ENCODE data around the gene SFSWAP.

Gene SFSWAP

GRCh38 chr12:131684015-131684725, 26.7 kb upstream of the SFSWAP start:
- Histone ChIP-seq H3K27ac (ENCODE audit: low read depth, low read length) (no peak overlapping the region), H3K79me1 (ENCODE audit: low read length) (no peaks in the 10 kb centered on the region), H3K36me3 (ENCODE audit: control insufficient read depth, insufficient read depth, low read length) (no peaks in the 10 kb centered on the region), H3K23ac (ENCODE audit: low read length) (no peak overlapping the region), H4K8ac (ENCODE audit: low read depth, low read length) (no peak overlapping the region), H3K4me3 (ENCODE audit: low read length) (no peak overlapping the region), H3K4me1 (ENCODE audit: control insufficient read depth, low read depth, low read length) (peaks cover 2% of the 10 kb centered on the region), H3K27me3 (ENCODE audit: insufficient read depth, low read length, poor library complexity) (no peaks in the 10 kb centered on the region), H2BK15ac (replicated peaks; ENCODE audit: low read depth) (no peak overlapping the region), H2AK5ac (ENCODE audit: low read length) (no peak overlapping the region), H3K4me2 (ENCODE audit: low read length) (no peak overlapping the region), H3K4ac (ENCODE audit: low read depth, low read length) (no peak overlapping the region), H3K9ac (ENCODE audit: low read length) (no peak overlapping the region), H3K56ac (ENCODE audit: low read length) (no peak overlapping the region), H3K18ac (ENCODE audit: low read length) (no peak overlapping the region), H4K5ac (ENCODE audit: low read length) (no peak overlapping the region), H3K79me2 (ENCODE audit: control insufficient read depth, insufficient read depth, low read length) (no peaks in the 10 kb centered on the region), H2BK5ac (ENCODE audit: low read length) (no peak overlapping the region), H2BK120ac (ENCODE audit: low read depth, low read length) (no peak overlapping the region)
- DNase-seq, result no peak
- no CpG with 5 or more reads among the region's 26 CpGs for whole genome bisulfite sequencing (ENCODE audit: extremely low coverage, insufficient coverage, low lambda C conversion rate)

DNA sequence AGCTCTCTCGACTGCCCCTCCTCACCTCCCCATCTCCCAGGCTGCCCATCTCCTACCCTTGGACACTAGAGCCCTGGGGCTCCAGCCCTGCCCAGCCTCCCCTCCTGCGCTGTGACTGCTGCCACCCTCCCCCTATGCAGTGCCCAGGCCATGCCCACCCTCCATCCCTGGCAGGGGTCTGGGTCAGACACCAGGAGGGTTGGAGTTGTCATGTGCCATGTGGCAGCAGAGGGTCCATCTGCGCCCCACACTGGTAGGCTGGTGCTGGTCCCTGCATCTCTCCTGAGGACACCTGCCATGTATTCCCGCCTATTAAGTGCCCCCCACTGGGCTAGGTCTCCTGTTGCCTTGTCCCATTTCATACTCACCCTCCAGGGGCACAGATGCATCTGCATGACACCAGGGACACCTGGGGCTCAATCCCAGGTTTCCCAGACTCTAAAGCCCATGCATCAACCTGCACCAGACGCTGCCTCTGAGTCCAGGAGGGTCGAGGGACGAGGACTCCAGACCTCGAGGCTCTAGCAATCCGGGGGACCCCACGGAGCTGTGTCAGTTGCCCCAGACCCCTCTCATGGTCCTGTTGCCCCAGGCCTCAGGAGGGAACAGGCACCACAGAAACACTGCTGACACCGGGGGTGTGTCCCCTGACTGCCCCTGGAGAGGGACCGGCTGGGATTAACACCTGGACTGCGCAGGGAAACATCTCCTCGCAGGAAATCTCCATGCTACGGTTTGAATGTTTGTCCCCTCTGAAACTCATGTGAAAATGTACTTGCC, 23.4 kb upstream of the SFSWAP start:
- Histone ChIP-seq H3K36me3 (ENCODE audit: control insufficient read depth, insufficient read depth, low read length) (no peaks in the 10 kb centered on the region), H3K4me2 (ENCODE audit: low read length) (no peak overlapping the region), H3K4ac (ENCODE audit: low read depth, low read length) (no peak overlapping the region), H3K23ac (ENCODE audit: low read length) (no peak overlapping the region), H3K27me3 (ENCODE audit: insufficient read depth, low read length, poor library complexity) (no peaks in the 10 kb centered on the region), H3K27ac (ENCODE audit: low read depth, low read length) (no peak overlapping the region), H3K9ac (ENCODE audit: low read length) (no peak overlapping the region), H3K4me3 (ENCODE audit: low read length) (no peak overlapping the region), H3K56ac (ENCODE audit: low read length) (no peak overlapping the region), H3K79me1 (ENCODE audit: low read length) (no peaks in the 10 kb centered on the region), H3K4me1 (ENCODE audit: control insufficient read depth, low read depth, low read length) (peaks cover 2% of the 10 kb centered on the region), H3K18ac (ENCODE audit: low read length) (no peak overlapping the region), H2BK15ac (replicated peaks; ENCODE audit: low read depth) (no peak overlapping the region), H2AK5ac (ENCODE audit: low read length) (no peak overlapping the region), H4K8ac (ENCODE audit: low read depth, low read length) (no peak overlapping the region), H2BK120ac (ENCODE audit: low read depth, low read length) (no peak overlapping the region), H3K79me2 (ENCODE audit: control insufficient read depth, insufficient read depth, low read length) (no peaks in the 10 kb centered on the region), H4K5ac (ENCODE audit: low read length) (no peak overlapping the region), H2BK5ac (ENCODE audit: low read length) (no peak overlapping the region)
- no peak for DNase-seq
- no CpG with 5 or more reads among the region's 15 CpGs for WGBS (ENCODE audit: extremely low coverage, insufficient coverage, low lambda C conversion rate)

GRCh38 chr12:131688131-131688844, 22.6 kb upstream of the SFSWAP start:
- Histone ChIP-seq H3K36me3 (ENCODE audit: control insufficient read depth, insufficient read depth, low read length) (no peaks in the 10 kb centered on the region), H4K8ac (ENCODE audit: low read depth, low read length) (no peak overlapping the region), H3K4me3 (ENCODE audit: low read length) (no peak overlapping the region), H4K5ac (ENCODE audit: low read length) (no peak overlapping the region), H2BK120ac (ENCODE audit: low read depth, low read length) (no peak overlapping the region), H2AK5ac (ENCODE audit: low read length) (no peak overlapping the region), H3K4ac (ENCODE audit: low read depth, low read length) (no peak overlapping the region), H3K56ac (ENCODE audit: low read length) (no peak overlapping the region), H3K27me3 (ENCODE audit: insufficient read depth, low read length, poor library complexity) (no peaks in the 10 kb centered on the region), H3K79me2 (ENCODE audit: control insufficient read depth, insufficient read depth, low read length) (no peaks in the 10 kb centered on the region), H3K4me2 (ENCODE audit: low read length) (no peak overlapping the region), H2BK5ac (ENCODE audit: low read length) (no peak overlapping the region), H3K27ac (ENCODE audit: low read depth, low read length) (no peak overlapping the region), H3K9ac (ENCODE audit: low read length) (no peak overlapping the region), H3K18ac (ENCODE audit: low read length) (no peak overlapping the region), H3K4me1 (ENCODE audit: control insufficient read depth, low read depth, low read length) (no peaks in the 10 kb centered on the region), H2BK15ac (replicated peaks; ENCODE audit: low read depth) (no peak overlapping the region), H3K79me1 (ENCODE audit: low read length) (no peaks in the 10 kb centered on the region), H3K23ac (ENCODE audit: low read length) (no peak overlapping the region)
- no peak for DNase-seq
- WGBS (ENCODE audit: extremely low coverage, insufficient coverage, low lambda C conversion rate), result 100% methylated on average over 1 of the region's 3 CpGs

GRCh38 chr12:131688845-131689154, 22.1 kb upstream of the SFSWAP start:
- H3K56ac ChIP-seq (ENCODE audit: low read length), result no peak overlapping the region
- H3K4me2 ChIP-seq (ENCODE audit: low read length), result no peak overlapping the region
- no peak overlapping the region for H2BK5ac ChIP-seq (ENCODE audit: low read length)
- H3K4ac ChIP-seq (ENCODE audit: low read depth, low read length), result no peak overlapping the region
- no peaks in the 10 kb centered on the region for H3K36me3 ChIP-seq (ENCODE audit: control insufficient read depth, insufficient read depth, low read length)
- WGBS (ENCODE audit: extremely low coverage, insufficient coverage, low lambda C conversion rate), result 100% methylated on average over 2 of the region's 3 CpGs
- no peak overlapping the region for H3K18ac ChIP-seq (ENCODE audit: low read length)
- H2BK120ac ChIP-seq (ENCODE audit: low read depth, low read length), result no peak overlapping the region
- H4K8ac ChIP-seq (ENCODE audit: low read depth, low read length), result no peak overlapping the region
- no peak overlapping the region for H4K5ac ChIP-seq (ENCODE audit: low read length)
- no peak overlapping the region for H2AK5ac ChIP-seq (ENCODE audit: low read length)
- no peaks in the 10 kb centered on the region for H3K4me1 ChIP-seq (ENCODE audit: control insufficient read depth, low read depth, low read length)
- H2BK15ac ChIP-seq (replicated peaks; ENCODE audit: low read depth), result no peak overlapping the region
- DNase-seq, result no peak
- no peak overlapping the region for H3K9ac ChIP-seq (ENCODE audit: low read length)
- no peak overlapping the region for H3K23ac ChIP-seq (ENCODE audit: low read length)
- no peaks in the 10 kb centered on the region for H3K79me2 ChIP-seq (ENCODE audit: control insufficient read depth, insufficient read depth, low read length)
- H3K27me3 ChIP-seq (ENCODE audit: insufficient read depth, low read length, poor library complexity), result no peaks in the 10 kb centered on the region
- no peaks in the 10 kb centered on the region for H3K79me1 ChIP-seq (ENCODE audit: low read length)
- no peak overlapping the region for H3K27ac ChIP-seq (ENCODE audit: low read depth, low read length)
- H3K4me3 ChIP-seq (ENCODE audit: low read length), result no peak overlapping the region

- no peak overlapping the region for H2BK120ac ChIP-seq (ENCODE audit: low read depth, low read length)
- H3K27ac ChIP-seq (ENCODE audit: low read depth, low read length), result no peak overlapping the region
- no peak overlapping the region for H3K23ac ChIP-seq (ENCODE audit: low read length)
- no peaks in the 10 kb centered on the region for H3K4me1 ChIP-seq (ENCODE audit: control insufficient read depth, low read depth, low read length)
- H3K4me3 ChIP-seq (ENCODE audit: low read length), result no peak overlapping the region
- H2AK5ac ChIP-seq (ENCODE audit: low read length), result no peak overlapping the region
- no CpG with 5 or more reads among the region's 10 CpGs for WGBS (ENCODE audit: extremely low coverage, insufficient coverage, low lambda C conversion rate)
- H4K5ac ChIP-seq (ENCODE audit: low read length), result no peak overlapping the region
- H2BK15ac ChIP-seq (replicated peaks; ENCODE audit: low read depth), result no peak overlapping the region
- no peak for DNase-seq
- H3K9ac ChIP-seq (ENCODE audit: low read length), result no peak overlapping the region
- H3K79me2 ChIP-seq (ENCODE audit: control insufficient read depth, insufficient read depth, low read length), result no peaks in the 10 kb centered on the region
- no peak overlapping the region for H4K8ac ChIP-seq (ENCODE audit: low read depth, low read length)
- H3K36me3 ChIP-seq (ENCODE audit: control insufficient read depth, insufficient read depth, low read length), result no peaks in the 10 kb centered on the region
- H3K18ac ChIP-seq (ENCODE audit: low read length), result no peak overlapping the region
- H2BK5ac ChIP-seq (ENCODE audit: low read length), result no peak overlapping the region
- H3K4ac ChIP-seq (ENCODE audit: low read depth, low read length), result no peak overlapping the region
- H3K56ac ChIP-seq (ENCODE audit: low read length), result no peak overlapping the region
- H3K79me1 ChIP-seq (ENCODE audit: low read length), result no peaks in the 10 kb centered on the region
- no peaks in the 10 kb centered on the region for H3K27me3 ChIP-seq (ENCODE audit: insufficient read depth, low read length, poor library complexity)
- no peak overlapping the region for H3K4me2 ChIP-seq (ENCODE audit: low read length)
Observed at GRCh38 chr12:131690320-131690719, 20.6 kb upstream of the SFSWAP start.

All from mesendoderm (in vitro differentiated cells).